Measurements from ENCODE around the gene BRI3BP. TPM values are rescaled to one million over a fixed set of nuclear protein-coding genes. Genes with fewer than 3 reads are reported as not detected.
"Not testable (repeated sequence)": the region's sequence is repeated elsewhere in the genome, so short reads cannot be mapped to it uniquely, and the experiment has no call there.

BRI3BP gene
- total RNA-seq, 1 experiment from 2014 or later, result 31.9 TPM

DNA sequence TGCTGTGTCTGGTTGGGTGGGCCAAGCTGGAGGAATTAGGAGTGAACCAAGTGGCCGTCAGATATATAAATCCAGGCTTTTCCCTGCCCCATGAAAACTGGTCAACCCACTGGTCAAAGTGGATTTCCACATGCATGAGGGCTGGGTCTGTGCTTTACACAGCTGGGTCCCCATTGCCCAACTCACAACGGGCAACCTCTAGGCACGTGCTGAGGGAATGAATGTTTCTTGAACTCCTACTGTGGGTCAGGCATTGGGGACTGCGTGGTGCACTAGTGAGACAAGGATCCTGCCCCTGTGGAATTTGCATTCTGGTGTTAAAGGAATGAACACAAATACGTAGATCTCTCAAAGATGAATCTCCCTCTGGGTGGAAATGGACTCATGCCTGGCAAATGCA lies 64.3 kb downstream of the BRI3BP start:
- Histone ChIP-seq H3K79me2 (ENCODE audit: low read length) (no peaks in the 10 kb centered on the region), H3K4me1 (ENCODE audit: insufficient read depth, low read length) (no peaks in the 10 kb centered on the region), H3K27me3 (ENCODE audit: low read length) (no peaks in the 10 kb centered on the region), H2AFZ (ENCODE audit: low read length) (no peak overlapping the region), H3K36me3 (ENCODE audit: low read depth, low read length) (no peaks in the 10 kb centered on the region), H3K27ac (ENCODE audit: low read length) (no peak overlapping the region), H3K4me2 (ENCODE audit: low read length) (no peak overlapping the region), H3K9me3 (ENCODE audit: low read length) (no peaks in the 10 kb centered on the region), H3K9me2 (replicated peaks; ENCODE audit: low read length) (no peaks in the 10 kb centered on the region), H3K9ac (ENCODE audit: low read length) (no peak overlapping the region), H3K4me3 (ENCODE audit: low read length) (no peak overlapping the region), H3F3A (ENCODE audit: low read length, unreplicated experiment) (no peaks in the 10 kb centered on the region), H4K20me1 (ENCODE audit: low read length) (no peaks in the 10 kb centered on the region)
- ChIA-PET CTCF (no interaction called here), POLR2A (ENCODE audit: unreplicated experiment) (no interaction called here)
- intact Hi-C loops (cut with micrococcal nuclease), result no loop called here
- DNase-seq (no peak), ATAC-seq (no peak)
- TF ChIP-seq EZH2 (IDR thresholded peaks at IDR 0.05; ENCODE audit: low read length, unreplicated experiment), result no peak
- TF ChIP-seq, protein P1, sequence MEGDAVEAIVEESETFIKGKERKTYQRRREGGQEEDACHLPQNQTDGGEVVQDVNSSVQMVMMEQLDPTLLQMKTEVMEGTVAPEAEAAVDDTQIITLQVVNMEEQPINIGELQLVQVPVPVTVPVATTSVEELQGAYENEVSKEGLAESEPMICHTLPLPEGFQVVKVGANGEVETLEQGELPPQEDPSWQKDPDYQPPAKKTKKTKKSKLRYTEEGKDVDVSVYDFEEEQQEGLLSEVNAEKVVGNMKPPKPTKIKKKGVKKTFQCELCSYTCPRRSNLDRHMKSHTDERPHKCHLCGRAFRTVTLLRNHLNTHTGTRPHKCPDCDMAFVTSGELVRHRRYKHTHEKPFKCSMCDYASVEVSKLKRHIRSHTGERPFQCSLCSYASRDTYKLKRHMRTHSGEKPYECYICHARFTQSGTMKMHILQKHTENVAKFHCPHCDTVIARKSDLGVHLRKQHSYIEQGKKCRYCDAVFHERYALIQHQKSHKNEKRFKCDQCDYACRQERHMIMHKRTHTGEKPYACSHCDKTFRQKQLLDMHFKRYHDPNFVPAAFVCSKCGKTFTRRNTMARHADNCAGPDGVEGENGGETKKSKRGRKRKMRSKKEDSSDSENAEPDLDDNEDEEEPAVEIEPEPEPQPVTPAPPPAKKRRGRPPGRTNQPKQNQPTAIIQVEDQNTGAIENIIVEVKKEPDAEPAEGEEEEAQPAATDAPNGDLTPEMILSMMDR (conservative IDR thresholded peaks at IDR 0.05; ENCODE audit: low read depth, low read length), result no peak
- TF ChIP-seq EZH2phosphoT487 (IDR thresholded peaks at IDR 0.05; ENCODE audit: borderline replicate concordance, low read length), result no peak
- BruUV-seq (replicated peaks), result no TSS peak

DNA sequence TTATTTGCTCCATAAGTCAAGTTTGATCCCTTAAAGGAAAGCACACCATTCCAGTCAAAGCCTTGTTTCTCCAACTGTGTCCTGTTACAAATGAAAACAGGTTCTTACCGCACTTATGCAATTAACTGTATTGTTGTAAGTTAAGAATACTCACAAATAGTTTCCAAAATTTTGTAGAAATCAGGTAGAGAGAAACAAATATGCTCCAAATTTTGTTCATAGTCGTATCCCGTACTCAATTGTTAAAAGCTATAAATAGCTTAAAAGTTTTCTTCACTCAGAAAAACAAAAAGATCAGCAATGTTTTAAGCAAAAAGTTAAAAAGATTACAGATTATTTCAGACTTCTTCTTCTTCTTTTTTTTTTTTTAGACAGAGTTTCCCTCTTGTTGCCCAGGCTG lies 67.8 kb downstream of the BRI3BP start:
- CTCF ChIA-PET, result no interaction called here
- H3K9me2 ChIP-seq (replicated peaks; ENCODE audit: low read length), result no peaks in the 10 kb centered on the region
- no peaks in the 10 kb centered on the region for H3K27me3 ChIP-seq (ENCODE audit: low read length)
- DNase-seq (no peak), ATAC-seq (no peak)
- H3K4me1 ChIP-seq (ENCODE audit: insufficient read depth, low read length), result peaks cover 11% of the 10 kb centered on the region
- H4K20me1 ChIP-seq (ENCODE audit: low read length), result no peaks in the 10 kb centered on the region
- peaks cover 9% of the 10 kb centered on the region for H3K79me2 ChIP-seq (ENCODE audit: low read length)
- POLR2A ChIA-PET (ENCODE audit: unreplicated experiment), result no interaction called here
- TF ChIP-seq EZH2phosphoT487 (IDR thresholded peaks at IDR 0.05; ENCODE audit: borderline replicate concordance, low read length) (no peak), EZH2 (IDR thresholded peaks at IDR 0.05; ENCODE audit: low read length, unreplicated experiment) (no peak)
- TF ChIP-seq, protein P1 (conservative IDR thresholded peaks at IDR 0.05; ENCODE audit: low read depth, low read length), result no peak
- no peak overlapping the region for H2AFZ ChIP-seq (ENCODE audit: low read length)
- H3K9ac ChIP-seq (ENCODE audit: low read length), result no peak overlapping the region
- BruUV-seq (replicated peaks), result no TSS peak
- intact Hi-C loops (cut with micrococcal nuclease), result no loop called here
- no peaks in the 10 kb centered on the region for H3F3A ChIP-seq (ENCODE audit: low read length, unreplicated experiment)
- no peak overlapping the region for H3K27ac ChIP-seq (ENCODE audit: low read length)
- no peaks in the 10 kb centered on the region for H3K9me3 ChIP-seq (ENCODE audit: low read length)
- H3K4me2 ChIP-seq (ENCODE audit: low read length), result no peak overlapping the region
- no peaks in the 10 kb centered on the region for H3K36me3 ChIP-seq (ENCODE audit: low read depth, low read length)
- H3K4me3 ChIP-seq (ENCODE audit: low read length), result no peak overlapping the region

DNA sequence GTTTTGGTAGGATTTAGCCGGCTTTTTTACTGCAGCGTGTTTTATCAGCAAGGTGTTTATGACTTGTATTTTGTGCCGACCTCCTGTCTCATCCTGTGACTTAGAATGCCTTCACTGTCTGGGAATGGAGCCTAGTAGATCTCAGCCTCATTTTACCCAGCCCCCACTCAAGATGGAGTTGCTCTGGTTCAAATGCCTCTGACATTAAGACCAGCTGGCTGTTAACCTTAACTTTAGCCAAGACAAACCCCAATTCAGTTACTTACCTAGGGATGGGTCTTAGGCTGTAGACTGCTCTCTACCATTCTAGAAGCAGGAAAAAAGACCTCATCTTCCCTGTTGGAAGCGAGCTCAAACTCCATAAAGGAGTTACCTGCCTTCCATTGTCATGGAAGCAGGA lies 70.1 kb downstream of the BRI3BP start:
- DNase-seq; H3K36me3 ChIP-seq (ENCODE audit: low read depth, low read length); H3K9me3 ChIP-seq (ENCODE audit: low read length); H3K27ac ChIP-seq (ENCODE audit: low read length); intact Hi-C loops (cut with micrococcal nuclease); BruUV-seq (replicated peaks); H3K4me3 ChIP-seq (ENCODE audit: low read length); H3K27me3 ChIP-seq (ENCODE audit: low read length); H3K4me2 ChIP-seq (ENCODE audit: low read length); H4K20me1 ChIP-seq (ENCODE audit: low read length); H2AFZ ChIP-seq (ENCODE audit: low read length); POLR2A ChIA-PET (ENCODE audit: unreplicated experiment); H3K9ac ChIP-seq (ENCODE audit: low read length); ATAC-seq; H3K9me2 ChIP-seq (replicated peaks; ENCODE audit: low read length); H3F3A ChIP-seq (ENCODE audit: low read length, unreplicated experiment); CTCF ChIA-PET: not testable (repeated sequence)
- Histone ChIP-seq H3K4me1 (ENCODE audit: insufficient read depth, low read length) (peaks cover 22% of the 10 kb centered on the region), H3K79me2 (ENCODE audit: low read length) (peaks cover 32% of the 10 kb centered on the region)
